Activated CD4-positive, alpha-beta T cell treated with anti-CD3 and anti-CD28 coated beads, Interleukin-2, amount 50 U/mL, for 16 hours (primary cell): Measurements from ENCODE around the gene CDCA7.
"Not testable (repeated sequence)": the region's sequence is repeated elsewhere in the genome, so short reads cannot be mapped to it uniquely, and the experiment has no call there.

ENCODE experiments used
- DNase-seq: peaks from one replicate; pipeline ENCODE4 v3.0.0-alpha.2; 2020

Gene CDCA7

DNA sequence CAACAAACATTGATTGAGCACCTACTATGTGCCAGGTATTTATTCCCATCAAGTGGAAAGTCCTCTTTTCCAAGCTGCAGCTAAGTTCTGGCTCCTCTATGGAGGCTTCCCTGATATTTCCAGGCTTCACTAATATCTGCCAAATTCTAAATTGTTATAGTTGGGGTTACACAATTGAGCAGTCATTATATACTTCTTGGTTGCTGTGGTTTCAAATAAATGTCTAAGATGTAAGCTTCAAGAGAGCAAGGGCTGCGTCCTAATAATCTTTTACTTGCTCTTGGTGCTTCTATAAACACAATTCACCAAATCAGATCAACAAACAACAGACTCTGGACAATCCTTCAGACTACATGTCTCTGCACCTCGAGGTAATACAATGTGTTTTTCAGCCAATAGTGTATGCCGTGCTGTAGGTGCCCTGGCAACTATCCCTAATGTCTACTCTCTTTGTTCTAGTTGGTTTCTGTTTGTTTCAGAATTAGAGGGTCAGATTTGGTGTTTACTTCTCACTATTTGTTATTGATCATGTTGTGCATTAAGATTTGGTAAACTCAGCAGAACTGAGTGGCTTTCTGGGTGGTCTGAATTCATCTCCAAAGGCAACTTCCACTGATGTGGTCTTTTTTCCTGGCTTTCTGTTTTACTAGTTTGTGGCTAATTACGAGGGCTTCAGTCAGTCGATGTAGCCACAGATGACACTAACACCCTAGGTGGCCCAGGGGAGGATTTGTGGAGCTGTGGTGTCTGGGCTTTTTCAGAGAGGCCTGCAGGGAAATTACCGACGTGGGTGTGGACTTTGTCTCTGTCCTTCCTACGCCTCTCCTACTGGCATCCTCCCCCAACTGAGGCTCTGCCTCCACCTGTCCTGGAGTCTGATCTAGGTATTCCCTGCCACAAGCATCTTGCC is 50.4 kb downstream of the CDCA7 start:
- no peak for DNase-seq

DNA sequence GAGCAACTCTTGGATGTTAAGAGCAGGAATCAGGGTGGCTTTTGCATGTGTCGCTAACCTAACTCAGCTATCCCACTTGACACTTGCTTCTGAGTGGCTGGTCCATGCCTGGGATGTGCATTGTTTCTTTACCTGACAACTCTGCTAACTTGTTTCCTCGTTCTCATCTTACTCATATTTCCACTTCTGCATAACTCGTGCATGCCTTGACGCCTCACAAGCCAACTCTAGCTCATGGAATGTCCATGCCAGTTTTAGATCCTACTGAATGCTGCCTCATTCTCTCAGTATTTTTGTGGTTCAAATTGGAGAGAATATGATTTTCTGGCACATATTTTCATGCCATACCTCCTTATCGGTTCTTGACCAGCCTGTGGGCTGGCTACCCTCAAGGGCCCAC is 52.5 kb downstream of the CDCA7 start:
- DNase-seq: no peak

DNA sequence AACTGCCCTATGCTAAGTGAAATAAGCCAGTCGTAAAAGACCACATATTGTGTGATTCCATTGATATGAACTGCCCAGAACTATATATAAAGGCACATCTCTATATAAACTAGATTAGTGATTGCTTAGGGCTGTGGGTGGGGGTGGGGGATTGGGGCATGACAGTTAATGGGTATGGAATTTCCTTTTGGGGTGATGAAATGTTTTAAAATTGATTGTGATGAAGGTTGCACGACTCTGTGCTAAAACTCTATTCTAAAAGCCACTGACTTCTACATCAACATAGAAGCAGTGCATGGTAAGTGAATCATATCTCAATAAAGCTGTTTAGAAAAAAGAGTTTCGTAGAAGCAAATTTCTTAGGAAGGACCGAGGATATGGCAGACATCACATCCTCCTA is 53.0 kb downstream of the CDCA7 start:
- no peak for DNase-seq

- DNase-seq: no peak
Measured at GRCh38 chr2:173410579-173410978, 55.9 kb downstream of the CDCA7 start.

DNA sequence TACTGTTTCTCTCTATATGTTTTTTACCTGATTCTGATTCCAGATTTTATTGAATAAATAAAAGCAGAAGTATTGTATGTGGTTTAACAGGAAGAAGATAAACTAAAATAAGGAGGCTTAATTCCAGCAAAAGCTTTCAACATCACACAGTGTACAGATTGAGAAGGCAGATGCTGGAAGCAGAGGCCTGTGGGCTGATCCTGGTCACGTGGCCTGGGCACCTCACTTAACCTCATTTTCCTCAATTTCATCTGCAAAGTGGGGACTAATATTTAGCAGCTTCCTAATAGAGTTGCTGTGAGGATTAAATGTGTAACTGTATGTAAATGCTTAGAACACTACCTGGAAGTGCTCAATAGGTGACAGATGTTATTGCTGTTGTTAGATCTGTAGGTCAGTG is 58.0 kb downstream of the CDCA7 start:
- DNase-seq: no peak

GRCh38 chr2:173414823-173415322 is 60.2 kb downstream of the CDCA7 start:
- no peak for DNase-seq

DNA sequence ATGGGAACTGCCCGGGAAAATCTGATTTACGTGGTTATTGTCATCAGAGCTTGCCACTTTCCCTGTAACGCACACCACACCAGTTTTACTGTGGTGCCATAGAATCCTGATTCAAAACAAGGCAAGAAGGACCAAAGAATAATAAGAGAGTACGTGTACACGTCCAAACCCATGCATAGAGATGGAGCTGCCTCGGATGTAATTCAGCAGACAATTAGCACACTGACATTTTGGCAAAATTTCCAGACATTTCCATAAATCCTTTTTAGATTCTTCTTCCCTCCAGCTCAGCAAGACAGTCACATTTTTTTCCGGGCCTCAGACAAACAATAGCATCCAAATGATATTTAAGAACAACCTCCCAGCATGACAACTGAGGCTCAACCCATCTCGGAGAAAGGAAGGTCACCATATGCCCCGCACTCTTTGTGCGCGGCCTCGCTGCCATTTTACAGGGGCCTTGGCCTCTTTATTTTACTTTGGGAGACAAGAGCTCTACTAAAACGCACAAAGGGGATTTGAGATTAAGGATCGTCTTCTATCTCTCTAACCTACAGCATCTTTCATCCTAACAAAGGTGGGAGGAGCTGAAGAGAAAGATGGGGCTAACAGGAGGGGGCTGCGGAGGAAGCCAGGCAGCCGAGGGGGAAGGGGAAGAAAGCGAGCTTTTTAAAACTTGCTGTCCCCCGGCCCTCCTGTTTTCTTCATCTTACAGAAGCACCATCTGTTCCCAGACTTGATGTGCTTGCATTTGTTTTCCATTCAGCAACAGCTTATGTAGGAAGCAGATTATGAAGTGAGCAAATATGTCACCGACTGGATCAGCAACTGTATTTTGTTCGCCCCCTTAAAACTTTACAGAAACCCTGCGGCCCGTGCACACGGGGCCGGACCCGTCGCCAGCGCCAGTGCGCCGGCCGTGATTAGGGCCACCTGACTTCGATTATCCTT is 61.0 kb downstream of the CDCA7 start:
- no peak for DNase-seq

GRCh38 chr2:173416415-173417152 is 61.9 kb downstream of the CDCA7 start:
- DNase-seq: not testable (repeated sequence)

GRCh38 chr2:173417341-173417740 is 62.7 kb downstream of the CDCA7 start:
- DNase-seq: no peak

DNA sequence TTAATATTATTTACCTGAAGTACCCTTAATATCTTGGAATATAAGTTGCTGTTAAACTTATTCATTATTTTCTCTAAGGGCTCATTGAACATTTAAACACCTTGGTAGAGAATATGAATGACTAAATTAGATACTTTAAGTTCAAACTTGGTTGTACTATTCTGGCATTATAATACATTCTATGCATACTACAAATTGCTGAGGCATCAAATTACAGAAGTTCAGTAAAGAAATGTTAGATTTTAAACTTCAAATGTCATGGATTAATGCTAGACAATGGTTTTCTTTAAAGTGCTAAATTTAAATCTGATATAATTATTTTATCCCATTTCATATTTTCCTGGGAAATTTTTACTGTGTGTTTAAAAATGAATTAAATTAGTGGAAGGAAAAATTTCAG is 63.1 kb downstream of the CDCA7 start:
- DNase-seq: no peak
